ENCODE measurements around the gene INPP4B. TPM values are rescaled to one million over a fixed set of nuclear protein-coding genes. Genes with fewer than 3 reads are reported as not detected.

INPP4B gene
- total and polyA plus RNA-seq, 2 donors (not counting 1 experiment from before 2014, with no cell fraction given): 19.7 to 22.2 TPM

- Histone ChIP-seq H3K4me1 (ENCODE audit: control insufficient read depth, extremely low read depth, insufficient read depth, low read length) (no peaks in the 10 kb centered on the region), H2AFZ (ENCODE audit: low read length) (no peak overlapping the region), H4K20me1 (ENCODE audit: control insufficient read depth, extremely low read depth, insufficient read depth, low read length) (no peaks in the 10 kb centered on the region), H3K9ac (ENCODE audit: insufficient read depth, low read length) (no peak overlapping the region), H3K4me2 (ENCODE audit: extremely low read depth, insufficient read depth, low read length) (no peak overlapping the region), H3K27ac (ENCODE audit: insufficient read depth, low read length) (no peak overlapping the region), H3K4me3 (replicated peaks in 1 of 4; ENCODE audit: control extremely low read depth in 1 of 4, insufficient read depth in 1 of 4, low read depth in 3 of 4, low read length in 4 of 4) (no peak overlapping the region), H3K79me2 (ENCODE audit: control insufficient read depth, insufficient read depth, low read length) (no peaks in the 10 kb centered on the region), H3K9me3 (ENCODE audit: control insufficient read depth, insufficient read depth, low read depth, low read length) (no peaks in the 10 kb centered on the region), H3K27me3 (ENCODE audit: control insufficient read depth, insufficient read depth, low read length) (no peaks in the 10 kb centered on the region), H3K36me3 (ENCODE audit: control insufficient read depth, insufficient read depth, low read length) (no peaks in the 10 kb centered on the region)
- no peak for DNase-seq (ENCODE audit: low read depth in 2 of 2)
- no peak for TF ChIP-seq CTCF (conservative IDR thresholded peaks at IDR 0.05 in 1 of 2, IDR thresholded peaks at IDR 0.05 in 1 of 2; ENCODE audit: low read depth in 1 of 2, low read length in 2 of 2)
Observed at GRCh38 chr4:142500966-142501365, 345.1 kb downstream of the INPP4B start.

GRCh38 chr4:142497606-142498005 lies 348.5 kb downstream of the INPP4B start:
- no peak overlapping the region for H2AFZ ChIP-seq (ENCODE audit: low read length)
- no peak overlapping the region for H3K4me2 ChIP-seq (ENCODE audit: extremely low read depth, insufficient read depth, low read length)
- H3K4me3 ChIP-seq (replicated peaks in 1 of 4; ENCODE audit: control extremely low read depth in 1 of 4, insufficient read depth in 1 of 4, low read depth in 3 of 4, low read length in 4 of 4): no peak overlapping the region
- H3K9me3 ChIP-seq (ENCODE audit: control insufficient read depth, insufficient read depth, low read depth, low read length): no peaks in the 10 kb centered on the region
- H3K27ac ChIP-seq (ENCODE audit: insufficient read depth, low read length): no peak overlapping the region
- no peaks in the 10 kb centered on the region for H4K20me1 ChIP-seq (ENCODE audit: control insufficient read depth, extremely low read depth, insufficient read depth, low read length)
- no peaks in the 10 kb centered on the region for H3K79me2 ChIP-seq (ENCODE audit: control insufficient read depth, insufficient read depth, low read length)
- H3K36me3 ChIP-seq (ENCODE audit: control insufficient read depth, insufficient read depth, low read length): no peaks in the 10 kb centered on the region
- no peak overlapping the region for H3K9ac ChIP-seq (ENCODE audit: insufficient read depth, low read length)
- H3K27me3 ChIP-seq (ENCODE audit: control insufficient read depth, insufficient read depth, low read length): no peaks in the 10 kb centered on the region
- no peak for DNase-seq (ENCODE audit: low read depth in 2 of 2)
- no peaks in the 10 kb centered on the region for H3K4me1 ChIP-seq (ENCODE audit: control insufficient read depth, extremely low read depth, insufficient read depth, low read length)
- TF ChIP-seq EZH2 (IDR thresholded peaks at IDR 0.05; ENCODE audit: low read length, missing control alignments) (no peak), CTCF (conservative IDR thresholded peaks at IDR 0.05 in 1 of 2, IDR thresholded peaks at IDR 0.05 in 1 of 2; ENCODE audit: low read depth in 1 of 2, low read length in 2 of 2) (no peak)

GRCh38 chr4:142493255-142494110 lies 352.6 kb downstream of the INPP4B start:
- TF ChIP-seq EZH2 (IDR thresholded peaks at IDR 0.05; ENCODE audit: low read length, missing control alignments) (no peak), CTCF (conservative IDR thresholded peaks at IDR 0.05 in 1 of 2, IDR thresholded peaks at IDR 0.05 in 1 of 2; ENCODE audit: low read depth in 1 of 2, low read length in 2 of 2) (no peak)
- Histone ChIP-seq H3K4me2 (ENCODE audit: extremely low read depth, insufficient read depth, low read length) (no peak overlapping the region), H3K27me3 (ENCODE audit: control insufficient read depth, insufficient read depth, low read length) (no peaks in the 10 kb centered on the region), H3K4me1 (ENCODE audit: control insufficient read depth, extremely low read depth, insufficient read depth, low read length) (no peaks in the 10 kb centered on the region), H3K4me3 (replicated peaks in 1 of 4; ENCODE audit: control extremely low read depth in 1 of 4, insufficient read depth in 1 of 4, low read depth in 3 of 4, low read length in 4 of 4) (no peak overlapping the region), H2AFZ (ENCODE audit: low read length) (no peak overlapping the region), H4K20me1 (ENCODE audit: control insufficient read depth, extremely low read depth, insufficient read depth, low read length) (no peaks in the 10 kb centered on the region), H3K9ac (ENCODE audit: insufficient read depth, low read length) (no peak overlapping the region), H3K79me2 (ENCODE audit: control insufficient read depth, insufficient read depth, low read length) (no peaks in the 10 kb centered on the region), H3K27ac (ENCODE audit: insufficient read depth, low read length) (no peak overlapping the region), H3K9me3 (ENCODE audit: control insufficient read depth, insufficient read depth, low read depth, low read length) (no peaks in the 10 kb centered on the region), H3K36me3 (ENCODE audit: control insufficient read depth, insufficient read depth, low read length) (no peaks in the 10 kb centered on the region)
- peak in 1 of 2 donors; percentile 12 for DNase-seq (ENCODE audit: low read depth in 2 of 2)

All from fibroblast of lung (primary cell).